Loucy (cell line): ENCODE results near the gene PPP1CA.

Experiments used
- CTCF ChIP-seq: fragments of 200-600 bp; sonication (generic); conservative IDR thresholded peaks from 2 replicates; pipeline ENCODE4 v1.5.1; 2014; ENCODE audit warnings: mild to moderate bottlenecking, antibody characterized with exemption, low read length
- EZH2phosphoT487 ChIP-seq: fragments of 200-600 bp; IDR thresholded peaks from 2 replicates; pipeline ENCODE4 v1.6.1; 2018; ENCODE audit warnings: antibody characterized with exemption, mild to moderate bottlenecking, moderate library complexity, borderline replicate concordance

- TF ChIP-seq CTCF (no peak), EZH2phosphoT487 (no peak)
Observed at GRCh38 chr11:67400942-67401494, 640 bp downstream of the PPP1CA start.
